ENCODE data around the gene DNAJB6.

The DNAJB6 gene

DNA sequence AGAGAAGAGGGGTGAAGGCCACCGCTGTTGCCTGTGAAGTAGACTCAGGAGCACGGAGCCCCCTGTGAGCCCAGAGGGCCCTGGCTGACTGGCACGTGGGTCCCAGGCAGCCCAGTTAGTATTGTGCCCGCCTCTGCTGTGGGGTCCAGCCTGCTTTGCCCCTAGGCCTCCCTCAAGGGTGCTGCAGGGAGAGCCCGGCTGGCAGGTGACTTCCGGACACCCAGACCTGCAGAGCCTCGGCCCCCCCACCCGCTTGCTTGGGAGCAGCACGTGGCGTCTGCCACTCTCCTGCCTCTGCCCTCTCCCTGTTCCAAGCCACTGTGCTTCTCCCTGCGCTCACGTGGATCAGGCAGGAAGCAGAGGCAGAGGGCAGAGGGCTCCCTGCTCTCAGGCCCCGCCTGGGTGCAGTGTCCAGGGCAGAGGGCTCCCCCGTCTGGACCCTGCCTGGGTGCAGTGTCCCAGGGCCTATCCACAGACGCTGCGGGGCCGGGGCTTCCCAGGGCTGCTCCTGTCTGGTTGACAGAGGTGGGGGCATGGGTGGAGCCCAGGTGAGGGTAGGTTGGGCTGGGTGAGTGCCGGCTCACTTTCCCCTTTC lies 88.4 kb downstream of the DNAJB6 start:
- in situ Hi-C loops (cut with HindIII; ENCODE audit: low sequenced_read_pairs): no loop called here

DNA sequence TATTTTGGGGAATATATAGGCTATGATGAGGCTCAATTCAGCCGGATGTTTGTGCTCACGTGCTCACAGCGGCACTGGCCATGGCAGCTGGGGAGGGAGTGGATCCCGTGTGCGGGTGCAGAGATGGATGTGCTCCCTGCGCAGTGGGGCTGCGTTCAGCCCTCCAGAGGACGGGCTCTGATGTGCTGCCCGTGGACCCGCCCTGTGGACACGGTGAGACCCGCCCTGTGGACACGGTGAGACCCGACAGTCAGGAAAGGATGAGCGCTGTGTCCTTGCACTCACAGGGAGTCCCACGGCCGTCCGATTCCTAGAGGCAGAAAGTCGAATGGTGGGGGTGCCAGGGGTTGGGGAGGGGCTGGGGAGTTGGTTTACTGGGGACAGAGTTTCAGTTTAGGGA lies 89.0 kb downstream of the DNAJB6 start:
- in situ Hi-C loops (cut with HindIII; ENCODE audit: low sequenced_read_pairs): no loop called here

GRCh38 chr7:157426463-157427301 lies 89.9 kb downstream of the DNAJB6 start:
- in situ Hi-C loops (cut with HindIII; ENCODE audit: low sequenced_read_pairs): no loop called here

DNA sequence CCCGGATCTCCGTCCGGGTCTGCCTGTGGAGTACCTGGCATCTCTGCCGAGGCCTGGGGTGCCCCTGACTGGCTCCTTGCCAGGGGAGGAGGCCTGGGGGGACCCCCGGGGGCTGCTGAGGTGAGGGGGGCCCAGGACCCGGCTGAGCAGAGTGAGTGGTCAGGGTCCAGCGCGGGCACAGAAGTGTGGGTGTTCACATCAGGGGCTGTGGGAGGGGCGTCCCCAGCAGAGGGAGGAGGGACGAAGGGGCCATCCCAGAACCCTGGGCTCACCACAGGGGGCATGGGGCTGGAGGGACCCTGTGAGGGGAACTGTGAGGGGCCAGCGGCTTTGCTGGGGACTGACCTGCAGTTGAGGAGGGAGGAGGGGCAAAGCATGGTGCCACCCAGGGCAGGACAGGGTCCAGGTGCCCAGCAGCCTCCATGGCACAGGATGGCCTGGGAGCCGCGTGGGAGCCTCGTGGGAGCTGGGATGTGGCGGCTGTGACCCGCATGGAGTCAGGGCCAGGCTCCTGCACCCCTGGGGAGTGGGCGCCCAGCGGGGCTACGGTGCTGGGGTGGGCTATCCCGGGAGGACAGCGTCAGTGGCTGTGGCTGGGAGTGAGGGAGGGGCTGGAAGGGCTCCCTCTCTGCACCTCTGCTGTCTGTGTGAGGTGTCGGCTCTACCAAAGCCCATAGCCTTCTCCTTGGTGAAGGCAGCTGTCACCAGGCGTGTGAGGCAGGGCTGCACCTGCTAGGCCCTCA lies 91.2 kb downstream of the DNAJB6 start:
- in situ Hi-C loops (cut with HindIII; ENCODE audit: low sequenced_read_pairs): no loop called here

DNA sequence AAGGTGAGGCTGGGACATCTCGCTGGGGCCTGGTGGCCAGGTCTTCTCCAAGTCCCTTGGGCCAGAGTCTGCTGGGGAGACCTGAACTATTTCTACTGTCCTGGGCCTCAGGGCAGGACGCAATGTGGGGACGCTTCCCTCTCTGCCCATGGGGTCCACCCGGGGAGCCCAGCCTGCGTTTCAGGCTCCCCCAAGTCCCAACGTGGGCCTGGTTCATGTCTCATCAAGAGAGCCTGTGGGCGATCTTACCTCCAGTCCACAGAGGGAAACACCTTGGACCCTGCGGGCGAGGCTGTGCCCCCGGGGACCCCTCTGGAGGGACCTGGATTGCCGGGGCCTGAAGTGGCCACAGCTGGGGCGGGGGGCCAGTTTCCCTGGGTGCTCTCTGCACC lies 91.7 kb downstream of the DNAJB6 start:
- in situ Hi-C loops (cut with HindIII; ENCODE audit: low sequenced_read_pairs): no loop called here

DNA sequence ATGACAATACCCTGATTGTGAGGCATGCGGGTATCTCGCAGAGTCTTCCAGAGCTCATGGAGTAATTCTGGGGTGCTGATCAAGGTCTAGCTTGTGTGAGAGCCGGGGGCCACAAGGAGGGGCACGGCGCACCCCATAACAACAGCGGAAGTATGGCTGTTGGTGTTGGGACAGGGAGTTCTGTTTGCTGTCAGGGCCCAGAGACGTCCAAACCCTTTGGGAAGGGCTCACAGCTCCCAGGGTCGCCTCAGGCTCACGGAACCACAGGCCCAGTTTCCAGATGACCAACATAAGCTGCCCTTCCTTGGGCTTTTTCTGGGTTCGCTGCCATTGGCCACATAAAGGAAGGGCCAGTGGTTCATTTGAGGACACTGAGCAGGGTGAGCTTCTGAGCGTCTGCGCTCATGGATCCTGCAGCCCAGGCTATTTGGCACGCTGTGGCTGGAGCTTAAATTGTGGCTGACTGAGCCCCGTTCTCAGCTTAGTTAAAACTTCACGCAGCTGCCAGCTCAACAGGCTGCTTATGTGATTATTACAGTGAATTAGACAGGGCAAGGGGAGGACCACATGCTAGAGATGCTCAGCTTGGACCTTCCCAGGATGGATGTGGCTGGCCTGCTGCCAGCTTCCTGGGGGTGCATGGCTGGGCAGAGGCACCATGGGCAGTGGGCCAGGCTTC lies 92.3 kb downstream of the DNAJB6 start:
- in situ Hi-C loops (cut with HindIII; ENCODE audit: low sequenced_read_pairs): no loop called here

DNA sequence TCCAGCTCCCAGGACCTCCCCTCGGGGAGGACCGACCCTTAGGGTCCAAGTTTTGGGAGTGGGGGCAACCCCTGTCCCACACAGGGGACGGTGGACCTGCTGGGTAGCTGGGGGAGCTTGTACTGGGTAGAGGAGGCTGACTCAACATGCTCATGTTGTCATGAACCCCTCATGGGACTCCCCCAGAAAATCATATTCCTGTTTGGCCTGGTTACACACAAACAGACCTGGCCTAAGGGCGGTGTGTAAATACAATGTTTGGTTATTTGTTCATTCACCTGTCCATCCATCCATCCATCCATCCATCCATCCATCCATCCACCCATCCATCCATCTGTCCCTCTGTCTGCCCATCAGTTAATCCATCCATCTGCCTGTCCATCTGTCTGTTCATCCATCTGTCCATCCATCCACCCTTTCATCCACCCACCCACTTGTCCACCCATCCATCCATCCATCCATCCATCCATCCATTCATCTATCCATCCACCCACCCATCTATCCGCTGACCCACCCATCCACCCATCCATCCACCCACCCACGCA lies 92.9 kb downstream of the DNAJB6 start:
- in situ Hi-C loops (cut with HindIII; ENCODE audit: low sequenced_read_pairs): no loop called here

GRCh38 chr7:157430721-157431120 lies 93.9 kb downstream of the DNAJB6 start:
- in situ Hi-C loops (cut with HindIII; ENCODE audit: low sequenced_read_pairs): no loop called here

GRCh38 chr7:157431173-157431950 lies 94.6 kb downstream of the DNAJB6 start:
- in situ Hi-C loops (cut with HindIII; ENCODE audit: low sequenced_read_pairs): no loop called here

GRCh38 chr7:157431951-157432540 lies 95.2 kb downstream of the DNAJB6 start:
- in situ Hi-C loops (cut with HindIII; ENCODE audit: low sequenced_read_pairs): no loop called here

- in situ Hi-C loops (cut with HindIII; ENCODE audit: low sequenced_read_pairs): no loop called here
Measured at GRCh38 chr7:157432541-157432956, 95.7 kb downstream of the DNAJB6 start.

DNA sequence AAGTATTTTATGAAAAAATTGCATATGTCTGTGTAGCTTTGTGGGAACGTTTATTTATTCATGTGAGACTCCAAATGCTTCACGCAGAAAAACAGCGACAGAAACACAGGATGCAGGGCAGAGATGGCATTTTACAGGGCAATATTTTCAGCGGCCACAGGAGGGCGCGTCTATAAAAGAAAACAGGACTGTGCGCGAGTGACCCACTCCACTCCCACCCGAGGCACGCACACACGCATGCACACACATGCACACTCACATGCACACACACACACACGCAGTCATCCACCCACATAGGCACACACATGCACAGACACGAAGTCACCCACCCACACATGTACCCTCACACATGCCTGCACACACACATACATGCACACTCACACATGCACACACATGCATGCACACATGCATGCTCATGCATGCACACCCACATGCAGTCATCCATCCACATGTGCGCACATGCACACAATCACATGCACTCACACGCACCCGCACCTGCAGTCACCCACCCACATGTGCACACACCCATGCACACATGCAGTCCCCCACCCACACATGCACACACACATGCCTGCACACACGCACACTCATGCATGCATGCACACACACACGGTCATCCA lies 96.3 kb downstream of the DNAJB6 start:
- in situ Hi-C loops (cut with HindIII; ENCODE audit: low sequenced_read_pairs): no loop called here

- in situ Hi-C loops (cut with HindIII; ENCODE audit: low sequenced_read_pairs): no loop called here
Measured at GRCh38 chr7:157433628-157434027, 96.8 kb downstream of the DNAJB6 start.

GRCh38 chr7:157434231-157434630 lies 97.4 kb downstream of the DNAJB6 start:
- in situ Hi-C loops (cut with HindIII; ENCODE audit: low sequenced_read_pairs): no loop called here

DNA sequence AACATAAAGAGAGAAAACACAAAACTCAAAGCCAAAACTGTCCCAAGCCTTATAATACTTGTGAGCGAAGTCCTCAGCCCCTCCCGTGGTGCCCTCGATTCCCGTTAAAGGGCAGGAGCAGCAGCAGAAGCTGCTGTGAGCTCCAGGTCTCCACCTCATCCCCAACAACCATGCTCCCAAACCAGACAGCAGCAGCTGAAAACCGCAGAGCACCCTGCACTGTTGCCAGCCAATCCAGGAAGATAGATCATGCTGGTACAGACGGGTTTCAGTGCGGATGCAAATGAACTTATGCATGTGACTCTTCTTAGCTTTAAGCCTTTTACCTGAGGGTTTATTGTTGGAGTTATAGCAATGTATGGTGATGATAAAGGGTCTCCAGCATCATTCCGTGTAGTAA lies 97.9 kb downstream of the DNAJB6 start:
- in situ Hi-C loops (cut with HindIII; ENCODE audit: low sequenced_read_pairs): no loop called here

GRCh38 chr7:157436076-157436475 lies 99.3 kb downstream of the DNAJB6 start:
- in situ Hi-C loops (cut with HindIII; ENCODE audit: low sequenced_read_pairs): no loop called here

DNA sequence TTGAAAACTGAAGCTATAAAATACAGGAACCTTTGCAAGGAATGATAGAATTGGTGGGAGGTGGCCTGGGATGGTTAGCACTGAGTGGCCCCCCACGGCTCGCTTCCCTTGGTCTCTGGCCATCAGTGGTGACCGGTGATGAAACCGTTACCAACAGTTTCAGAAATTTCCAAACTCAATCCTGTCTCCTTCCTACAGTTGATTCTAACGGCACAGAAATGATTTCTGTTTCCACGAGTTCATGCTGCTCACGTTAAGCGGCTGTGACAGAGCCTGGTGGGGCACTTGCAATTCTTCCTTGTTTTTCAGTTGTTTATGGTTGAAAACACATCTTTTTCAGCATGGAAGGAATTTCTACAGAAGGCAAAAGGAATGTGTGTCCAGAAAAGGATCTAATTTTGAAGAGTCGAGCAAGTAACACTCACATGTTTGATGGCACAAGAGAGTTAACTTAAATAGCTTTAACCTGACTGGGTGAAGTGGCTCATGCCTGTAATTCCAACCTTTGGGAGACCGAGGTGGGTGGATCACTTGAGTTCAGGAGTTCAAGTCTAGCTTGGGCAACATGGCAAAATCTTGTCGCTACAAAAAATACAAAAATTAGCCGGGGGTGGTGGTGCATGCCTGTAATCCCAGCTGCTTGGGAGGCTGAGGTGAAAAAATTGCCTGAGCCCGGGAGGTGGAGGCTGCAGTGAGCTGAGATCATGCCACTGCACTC lies 100.1 kb downstream of the DNAJB6 start:
- in situ Hi-C loops (cut with HindIII; ENCODE audit: low sequenced_read_pairs): no loop called here

DNA sequence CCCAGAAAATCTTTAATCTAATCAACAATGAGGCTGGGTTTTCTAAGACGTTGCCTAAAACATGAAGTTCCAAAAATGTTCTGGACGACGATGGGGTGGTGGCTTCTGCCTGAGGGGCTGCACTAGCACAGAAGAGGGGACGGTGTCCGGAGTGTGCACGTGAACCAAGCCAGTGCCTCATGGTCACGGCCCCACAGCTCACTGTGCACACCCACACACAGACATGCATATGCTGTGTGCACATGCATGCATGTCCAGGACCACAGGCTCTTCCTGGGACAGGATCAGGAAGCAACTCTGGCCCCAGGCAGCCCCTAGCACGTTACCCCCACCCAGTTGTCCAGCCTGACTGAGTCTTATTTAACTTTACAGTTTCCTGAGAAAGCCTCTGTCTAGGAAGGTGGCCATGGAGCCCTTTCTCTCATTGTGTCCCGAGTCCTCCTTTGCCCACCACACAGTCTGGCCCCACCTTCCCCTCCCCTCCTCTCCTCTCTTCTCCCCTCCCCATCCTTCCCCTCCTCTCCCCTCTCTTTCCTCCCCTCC lies 100.8 kb downstream of the DNAJB6 start:
- in situ Hi-C loops (cut with HindIII; ENCODE audit: low sequenced_read_pairs): no loop called here
